GM19023 (cell line): ENCODE measurements around the gene ERC2.
A peak's percentile ranks its signal among the peaks of the same experiment; 100 is the strongest.

Experiments
- ATAC-seq: cut with Tn5 transposase; IDR thresholded peaks from one replicate; pipeline ENCODE4 v1.9.1; 2021; ENCODE audit warnings: mild to moderate bottlenecking, moderate library complexity; ENCODE audit not compliant: unreplicated experiment

The ERC2 gene

GRCh38 chr3:55662683-55663082 lies 805.6 kb downstream of the ERC2 start:
- ATAC-seq: no peak

GRCh38 chr3:55661571-55661970 lies 806.7 kb downstream of the ERC2 start:
- no peak for ATAC-seq

- no peak for ATAC-seq
Observed at GRCh38 chr3:55661141-55661540, 807.1 kb downstream of the ERC2 start.

- ATAC-seq: no peak
Observed at GRCh38 chr3:55660642-55661041, 807.6 kb downstream of the ERC2 start.

- ATAC-seq: no peak
Observed at GRCh38 chr3:55659701-55660100, 808.6 kb downstream of the ERC2 start.

- peak; percentile 48 for ATAC-seq
Observed at GRCh38 chr3:55658690-55659562, 809.3 kb downstream of the ERC2 start.

- ATAC-seq: peak; percentile 8
Observed at GRCh38 chr3:55658270-55658669, 810.0 kb downstream of the ERC2 start.

GRCh38 chr3:55655544-55655943 lies 812.7 kb downstream of the ERC2 start:
- no peak for ATAC-seq

GRCh38 chr3:55654123-55654760 lies 814.0 kb downstream of the ERC2 start:
- ATAC-seq: peak; percentile 78

GRCh38 chr3:55651011-55651410 lies 817.3 kb downstream of the ERC2 start:
- no peak for ATAC-seq

GRCh38 chr3:55650011-55650410 lies 818.3 kb downstream of the ERC2 start:
- no peak for ATAC-seq

- no peak for ATAC-seq
Observed at GRCh38 chr3:55649554-55649953, 818.7 kb downstream of the ERC2 start.

- ATAC-seq: no peak
Observed at GRCh38 chr3:55648591-55649318, 819.5 kb downstream of the ERC2 start.

GRCh38 chr3:55647670-55648069 lies 820.6 kb downstream of the ERC2 start:
- no peak for ATAC-seq

- no peak for ATAC-seq
Observed at GRCh38 chr3:55647063-55647462, 821.2 kb downstream of the ERC2 start.

GRCh38 chr3:55646121-55646520 lies 822.1 kb downstream of the ERC2 start:
- no peak for ATAC-seq

- ATAC-seq: no peak
Observed at GRCh38 chr3:55645422-55645821, 822.8 kb downstream of the ERC2 start.

- no peak for ATAC-seq
Observed at GRCh38 chr3:55643283-55643682, 825.0 kb downstream of the ERC2 start.

- no peak for ATAC-seq
Observed at GRCh38 chr3:55641964-55642363, 826.3 kb downstream of the ERC2 start.

GRCh38 chr3:55639896-55640765 lies 828.1 kb downstream of the ERC2 start:
- ATAC-seq: no peak

GRCh38 chr3:55639143-55639542 lies 829.1 kb downstream of the ERC2 start:
- ATAC-seq: no peak
